Small intestine (tissue), 7 donors: ENCODE results near the gene CALML5. TPM values are rescaled to one million over a fixed set of nuclear protein-coding genes. Genes with fewer than 3 reads are reported as not detected.
"Not testable (repeated sequence)": the region's sequence is repeated elsewhere in the genome, so short reads cannot be mapped to it uniquely, and the experiment has no call there.

Experiments
- DNase-seq, 2 donors: peaks; one replicate each; pipeline versions ENCODE4 v3.0.0 to v3.0.0-alpha.2; 2013
- FAIRE-seq: peaks from 2 replicates; lab custom pipeline; 2012; peaks lifted over from hg19 to GRCh38; lab: Jason Lieb, UNC
- H3K27ac ChIP-seq, 3 donors: one replicate each; pipeline ENCODE4 v1.5.1; 2013; ENCODE audit warnings: low read length in 2 of 3, mild to moderate bottlenecking in 2 of 3, control low read depth in 1 of 3, inconsistent platforms in 1 of 3, low read depth in 1 of 3, moderate library complexity in 1 of 3
- H3K27me3 ChIP-seq, 3 donors: one replicate each; pipeline ENCODE4 v1.6.1; 2013; ENCODE audit warnings: low read length in 3 of 3, inconsistent platforms in 1 of 3; ENCODE audit not compliant: control insufficient read depth in 3 of 3, insufficient read depth in 3 of 3
- H3K36me3 ChIP-seq, 3 donors: one replicate each; pipeline ENCODE4 v1.6.1; 2013; ENCODE audit warnings: low read length in 3 of 3, inconsistent platforms in 1 of 3, low read depth in 1 of 3, mild to moderate bottlenecking in 1 of 3, moderate library complexity in 1 of 3; ENCODE audit not compliant: control insufficient read depth in 3 of 3, insufficient read depth in 2 of 3
- H3K4me1 ChIP-seq, 3 donors: one replicate each; pipeline ENCODE4 v1.6.1; 2013; ENCODE audit warnings: low read length in 2 of 3, inconsistent platforms in 1 of 3, low read depth in 1 of 3, mild to moderate bottlenecking in 1 of 3, moderate library complexity in 1 of 3; ENCODE audit not compliant: control insufficient read depth in 3 of 3, insufficient read depth in 2 of 3
- H3K4me3 ChIP-seq, 3 donors: one replicate each; pipeline ENCODE4 v1.5.1; 2013; ENCODE audit warnings: low read length in 3 of 3, control low read depth in 1 of 3, inconsistent platforms in 1 of 3, low read depth in 1 of 3, mild to moderate bottlenecking in 1 of 3, moderate library complexity in 1 of 3
- H3K9me3 ChIP-seq, 2 donors: one replicate each; pipeline ENCODE4 v1.6.1; 2013; ENCODE audit warnings: low read depth in 1 of 2, low read length in 1 of 2; ENCODE audit not compliant: control insufficient read depth in 2 of 2, insufficient read depth in 1 of 2
- WGBS, 3 donors: extraction: QIAGEN DNeasy Blood & Tissue Kit; methylation state at CpG; one replicate each; pipeline ENCODE4 v1.1.7; 2013; 5-methylcytosine and 5-hydroxymethylcytosine counted together
- polyA plus RNA-seq, 4 donors: library from polyadenylated mRNA; stranded (reverse) in 3 of 4; unstranded in 1 of 4; fragments of 200-250 nt in 3 of 4; fragments of 120-200 nt in 1 of 4; gene quantifications; one replicate each; pipeline versions ENCODE4 v1.2.1 to v1.2.3, GENCODE V29; 2013
- donor health status: healthy with polysubstance abuse.
- donor health status: control.
- donor health status: control.
- donor health status: Bipolar disorder and iron deficiency.
- donor health status: healthy.

Gene CALML5
- polyA plus RNA-seq, 4 donors: not detected

GRCh38 chr10:5474642-5475041 is 24.7 kb downstream of the CALML5 start:
- H3K9me3 ChIP-seq, H3K36me3 ChIP-seq, FAIRE-seq, H3K27ac ChIP-seq, H3K27me3 ChIP-seq, H3K4me3 ChIP-seq, DNase-seq, H3K4me1 ChIP-seq: not testable (repeated sequence)
- 74 to 85% (median 74%) methylated on average over 4 of the region's 4 CpGs for WGBS, 3 donors

GRCh38 chr10:5470062-5470751 is 29.2 kb downstream of the CALML5 start:
- WGBS, 3 donors: 97 to 98% (median 97%) methylated on average over 15 of the region's 15 CpGs
- Histone ChIP-seq H3K36me3 (no peaks in the 10 kb centered on the region), H3K27ac (no peak overlapping the region), H3K27me3 (no peaks in the 10 kb centered on the region), H3K4me1 (peaks cover 0 to 30% (median 2%) of the 10 kb centered on the region in 3 donors), H3K9me3 (peaks cover 0 to 7% of the 10 kb centered on the region in 2 donors), H3K4me3 (no peak overlapping the region)
- no peak for FAIRE-seq
- no peak for DNase-seq

- Histone ChIP-seq H3K36me3 (no peaks in the 10 kb centered on the region), H3K27ac (no peak overlapping the region), H3K4me3 (no peak overlapping the region), H3K9me3 (peaks cover 0 to 7% of the 10 kb centered on the region in 2 donors), H3K27me3 (no peaks in the 10 kb centered on the region), H3K4me1 (peaks cover 0 to 30% (median 2%) of the 10 kb centered on the region in 3 donors)
- DNase-seq: no peak
- 87 to 89% (median 88%) methylated on average over 15 of the region's 15 CpGs for whole genome bisulfite sequencing, 3 donors
- FAIRE-seq: no peak
Observed at GRCh38 chr10:5469353-5470061, 29.9 kb downstream of the CALML5 start.

GRCh38 chr10:5468262-5469106 is 30.9 kb downstream of the CALML5 start:
- no peak for FAIRE-seq
- no peaks in the 10 kb centered on the region for H3K36me3 ChIP-seq
- no peaks in the 10 kb centered on the region for H3K27me3 ChIP-seq
- no peak overlapping the region for H3K4me3 ChIP-seq
- H3K4me1 ChIP-seq: peaks cover 0 to 30% (median 2%) of the 10 kb centered on the region in 3 donors
- peak overlapping the region in 1 of 3 donors; percentile 84 for H3K27ac ChIP-seq
- DNase-seq: no peak
- peaks cover 0 to 7% of the 10 kb centered on the region in 2 donors for H3K9me3 ChIP-seq
- 89 to 98% (median 96%) methylated on average over 8 of the region's 8 CpGs for WGBS, 3 donors

GRCh38 chr10:5467634-5468255 is 31.6 kb downstream of the CALML5 start:
- Histone ChIP-seq H3K9me3 (peaks cover 0 to 7% of the 10 kb centered on the region in 2 donors), H3K27ac (peak overlapping the region in 1 of 3 donors; percentile 84), H3K4me3 (no peak overlapping the region), H3K4me1 (peaks cover 0 to 30% (median 2%) of the 10 kb centered on the region in 3 donors), H3K27me3 (no peaks in the 10 kb centered on the region), H3K36me3 (no peaks in the 10 kb centered on the region)
- peak in 1 of 2 donors; percentile 64 for DNase-seq
- no peak for FAIRE-seq
- 75 to 92% (median 92%) methylated on average over 6 of the region's 6 CpGs for whole genome bisulfite sequencing, 3 donors

- Histone ChIP-seq H3K36me3 (no peaks in the 10 kb centered on the region), H3K9me3 (peaks cover 0 to 7% of the 10 kb centered on the region in 2 donors), H3K27ac (peak overlapping the region in 1 of 3 donors; percentile 84), H3K4me3 (no peak overlapping the region), H3K27me3 (no peaks in the 10 kb centered on the region), H3K4me1 (peaks cover 0 to 35% (median 2%) of the 10 kb centered on the region in 3 donors)
- no peak for DNase-seq
- FAIRE-seq: no peak
- 61 to 67% (median 67%) methylated on average over 8 of the region's 8 CpGs for WGBS, 3 donors
Observed at GRCh38 chr10:5467207-5467535, 32.2 kb downstream of the CALML5 start.

GRCh38 chr10:5466451-5467206 is 32.7 kb downstream of the CALML5 start:
- Histone ChIP-seq H3K36me3 (no peaks in the 10 kb centered on the region), H3K27ac (peak overlapping the region; percentile 12 to 84 (median 55)), H3K4me3 (no peak overlapping the region), H3K9me3 (peaks cover 0 to 7% of the 10 kb centered on the region in 2 donors), H3K4me1 (peaks cover 0 to 35% (median 2%) of the 10 kb centered on the region in 3 donors), H3K27me3 (no peaks in the 10 kb centered on the region)
- WGBS, 3 donors: 29 to 55% (median 41%) methylated on average over 18 of the region's 18 CpGs
- DNase-seq: peak; percentile 83 to 87
- FAIRE-seq: no peak
